ENCODE results near the gene MAP2K5. TPM values are rescaled to one million over a fixed set of nuclear protein-coding genes. Genes with fewer than 3 reads are reported as not detected.

Gene MAP2K5
- polyA plus RNA-seq, 2 of the 4 experiments (the other 2 are of a cell fraction) = 7.8 to 11.0 TPM

DNA sequence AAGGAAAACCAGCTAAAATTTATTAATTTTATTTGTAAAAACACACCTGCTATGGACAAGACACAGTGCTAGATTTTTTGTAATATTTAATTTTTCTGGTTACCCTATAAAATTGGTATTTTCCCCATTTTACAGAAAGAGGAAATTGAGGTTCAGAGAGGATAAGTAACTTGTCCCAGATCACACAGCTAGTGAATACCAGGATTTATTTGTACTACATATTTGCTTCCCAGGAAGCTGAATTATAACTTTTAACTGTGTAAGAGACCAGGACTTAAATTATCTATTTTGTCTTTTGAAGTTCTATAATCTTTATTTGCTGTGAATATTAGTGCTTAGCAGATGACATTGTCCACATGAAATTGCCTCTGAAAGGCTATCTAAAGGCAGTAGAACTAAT lies 49.7 kb downstream of the MAP2K5 start:
- no peak overlapping the region for H3K4me2 ChIP-seq
- ChIA-PET POLR2A (interaction anchor here (0.6 kb wide), 2 partner anchors 41 to 169 kb away, joined by 3 read pairs; no protein-coding TSS in a partner anchor), CTCF (interaction anchor here (1.0 to 1.6 kb wide), 3 partner anchors 19 to 52 kb away, joined by 3 to 4 read pairs (median 3); no protein-coding TSS in a partner anchor)
- ATAC-seq (no peak), DNase-seq (ENCODE audit: low read depth in 1 of 2, low spot score in 1 of 2) (no peak), FAIRE-seq (peak; percentile 78)
- no peak overlapping the region for H3K4me3 ChIP-seq
- TF ChIP-seq EP300 (IDR thresholded peaks at IDR 0.05) (no peak), MAZ (IDR thresholded peaks at IDR 0.05; ENCODE audit: borderline replicate concordance, low read depth, low read length) (no peak), TFCP2L1 (CRISPR knock-in tag; IDR thresholded peaks at IDR 0.05) (no peak), ESRRA (IDR thresholded peaks at IDR 0.05; ENCODE audit: borderline replicate concordance, low read length) (no peak), HOXB5 (CRISPR knock-in tag; IDR thresholded peaks at IDR 0.05) (no peak), E2F6 (IDR thresholded peaks at IDR 0.05; ENCODE audit: borderline replicate concordance, low read depth) (no peak), RNF2 (IDR thresholded peaks at IDR 0.05; ENCODE audit: borderline replicate concordance, low read depth) (no peak), CBX8 (IDR thresholded peaks at IDR 0.05) (no peak), POLR2A (IDR thresholded peaks at IDR 0.05; ENCODE audit: low read length) (no peak), NFE2L2 (conservative IDR thresholded peaks at IDR 0.05; ENCODE audit: low read length) (no peak), SREBF2 (IDR thresholded peaks at IDR 0.05) (no peak), FOSB (CRISPR knock-in tag; IDR thresholded peaks at IDR 0.05) (no peak), ZC3H11A (IDR thresholded peaks at IDR 0.05) (no peak)
- TF ChIP-seq, protein P1, sequence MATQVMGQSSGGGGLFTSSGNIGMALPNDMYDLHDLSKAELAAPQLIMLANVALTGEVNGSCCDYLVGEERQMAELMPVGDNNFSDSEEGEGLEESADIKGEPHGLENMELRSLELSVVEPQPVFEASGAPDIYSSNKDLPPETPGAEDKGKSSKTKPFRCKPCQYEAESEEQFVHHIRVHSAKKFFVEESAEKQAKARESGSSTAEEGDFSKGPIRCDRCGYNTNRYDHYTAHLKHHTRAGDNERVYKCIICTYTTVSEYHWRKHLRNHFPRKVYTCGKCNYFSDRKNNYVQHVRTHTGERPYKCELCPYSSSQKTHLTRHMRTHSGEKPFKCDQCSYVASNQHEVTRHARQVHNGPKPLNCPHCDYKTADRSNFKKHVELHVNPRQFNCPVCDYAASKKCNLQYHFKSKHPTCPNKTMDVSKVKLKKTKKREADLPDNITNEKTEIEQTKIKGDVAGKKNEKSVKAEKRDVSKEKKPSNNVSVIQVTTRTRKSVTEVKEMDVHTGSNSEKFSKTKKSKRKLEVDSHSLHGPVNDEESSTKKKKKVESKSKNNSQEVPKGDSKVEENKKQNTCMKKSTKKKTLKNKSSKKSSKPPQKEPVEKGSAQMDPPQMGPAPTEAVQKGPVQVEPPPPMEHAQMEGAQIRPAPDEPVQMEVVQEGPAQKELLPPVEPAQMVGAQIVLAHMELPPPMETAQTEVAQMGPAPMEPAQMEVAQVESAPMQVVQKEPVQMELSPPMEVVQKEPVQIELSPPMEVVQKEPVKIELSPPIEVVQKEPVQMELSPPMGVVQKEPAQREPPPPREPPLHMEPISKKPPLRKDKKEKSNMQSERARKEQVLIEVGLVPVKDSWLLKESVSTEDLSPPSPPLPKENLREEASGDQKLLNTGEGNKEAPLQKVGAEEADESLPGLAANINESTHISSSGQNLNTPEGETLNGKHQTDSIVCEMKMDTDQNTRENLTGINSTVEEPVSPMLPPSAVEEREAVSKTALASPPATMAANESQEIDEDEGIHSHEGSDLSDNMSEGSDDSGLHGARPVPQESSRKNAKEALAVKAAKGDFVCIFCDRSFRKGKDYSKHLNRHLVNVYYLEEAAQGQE (IDR thresholded peaks at IDR 0.05) = no peak
- H3K4me1 ChIP-seq = no peaks in the 10 kb centered on the region
- H3K27ac ChIP-seq = no peak overlapping the region
- H3K9me3 ChIP-seq = no peaks in the 10 kb centered on the region

GRCh38 chr15:67593562-67593961 lies 51.1 kb downstream of the MAP2K5 start:
- DNase-seq (ENCODE audit: low read depth in 1 of 2, low spot score in 1 of 2) = no peak
- FAIRE-seq = peak; percentile 49
- Histone ChIP-seq H3K27ac (no peak overlapping the region), H3K9me3 (no peaks in the 10 kb centered on the region), H3K4me1 (no peaks in the 10 kb centered on the region), H3K4me3 (no peak overlapping the region), H3K4me2 (no peak overlapping the region)
- TF ChIP-seq, protein P2, sequence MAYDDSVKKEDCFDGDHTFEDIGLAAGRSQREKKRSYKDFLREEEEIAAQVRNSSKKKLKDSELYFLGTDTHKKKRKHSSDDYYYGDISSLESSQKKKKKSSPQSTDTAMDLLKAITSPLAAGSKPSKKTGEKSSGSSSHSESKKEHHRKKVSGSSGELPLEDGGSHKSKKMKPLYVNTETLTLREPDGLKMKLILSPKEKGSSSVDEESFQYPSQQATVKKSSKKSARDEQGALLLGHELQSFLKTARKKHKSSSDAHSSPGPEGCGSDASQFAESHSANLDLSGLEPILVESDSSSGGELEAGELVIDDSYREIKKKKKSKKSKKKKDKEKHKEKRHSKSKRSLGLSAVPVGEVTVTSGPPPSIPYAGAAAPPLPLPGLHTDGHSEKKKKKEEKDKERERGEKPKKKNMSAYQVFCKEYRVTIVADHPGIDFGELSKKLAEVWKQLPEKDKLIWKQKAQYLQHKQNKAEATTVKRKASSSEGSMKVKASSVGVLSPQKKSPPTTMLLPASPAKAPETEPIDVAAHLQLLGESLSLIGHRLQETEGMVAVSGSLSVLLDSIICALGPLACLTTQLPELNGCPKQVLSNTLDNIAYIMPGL (CRISPR knock-in tag; IDR thresholded peaks at IDR 0.05; ENCODE audit: borderline replicate concordance) = no peak
- TF ChIP-seq RAD21 (conservative IDR thresholded peaks at IDR 0.05 in 1 of 2, IDR thresholded peaks at IDR 0.05 in 1 of 2) (no peak), TFCP2L1 (CRISPR knock-in tag; IDR thresholded peaks at IDR 0.05) (no peak), MYC (IDR thresholded peaks at IDR 0.05; ENCODE audit: borderline replicate concordance, low read length) (no peak), NPAS2 (CRISPR knock-in tag; IDR thresholded peaks at IDR 0.05; ENCODE audit: borderline replicate concordance) (no peak), EP300 (IDR thresholded peaks at IDR 0.05) (no peak), NR3C1 (IDR thresholded peaks at IDR 0.05) (no peak), HOXB13 (CRISPR knock-in tag; IDR thresholded peaks at IDR 0.05; ENCODE audit: low read depth) (no peak), CHD4 (IDR thresholded peaks at IDR 0.05; ENCODE audit: borderline replicate concordance) (no peak), NFE2L2 (conservative IDR thresholded peaks at IDR 0.05; ENCODE audit: low read length) (no peak)
- TF ChIP-seq, protein P3, sequence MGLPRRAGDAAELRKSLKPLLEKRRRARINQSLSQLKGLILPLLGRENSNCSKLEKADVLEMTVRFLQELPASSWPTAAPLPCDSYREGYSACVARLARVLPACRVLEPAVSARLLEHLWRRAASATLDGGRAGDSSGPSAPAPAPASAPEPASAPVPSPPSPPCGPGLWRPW (IDR thresholded peaks at IDR 0.05) = no peak
- TF ChIP-seq, protein P4, sequence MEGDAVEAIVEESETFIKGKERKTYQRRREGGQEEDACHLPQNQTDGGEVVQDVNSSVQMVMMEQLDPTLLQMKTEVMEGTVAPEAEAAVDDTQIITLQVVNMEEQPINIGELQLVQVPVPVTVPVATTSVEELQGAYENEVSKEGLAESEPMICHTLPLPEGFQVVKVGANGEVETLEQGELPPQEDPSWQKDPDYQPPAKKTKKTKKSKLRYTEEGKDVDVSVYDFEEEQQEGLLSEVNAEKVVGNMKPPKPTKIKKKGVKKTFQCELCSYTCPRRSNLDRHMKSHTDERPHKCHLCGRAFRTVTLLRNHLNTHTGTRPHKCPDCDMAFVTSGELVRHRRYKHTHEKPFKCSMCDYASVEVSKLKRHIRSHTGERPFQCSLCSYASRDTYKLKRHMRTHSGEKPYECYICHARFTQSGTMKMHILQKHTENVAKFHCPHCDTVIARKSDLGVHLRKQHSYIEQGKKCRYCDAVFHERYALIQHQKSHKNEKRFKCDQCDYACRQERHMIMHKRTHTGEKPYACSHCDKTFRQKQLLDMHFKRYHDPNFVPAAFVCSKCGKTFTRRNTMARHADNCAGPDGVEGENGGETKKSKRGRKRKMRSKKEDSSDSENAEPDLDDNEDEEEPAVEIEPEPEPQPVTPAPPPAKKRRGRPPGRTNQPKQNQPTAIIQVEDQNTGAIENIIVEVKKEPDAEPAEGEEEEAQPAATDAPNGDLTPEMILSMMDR (IDR thresholded peaks at IDR 0.05) = no peak
- 0 out of 6 replicates have a peak, but pooled peaks of 1 of the 2 experiments have one; percentile 13 for ATAC-seq
- 94% methylated on average over 6 of the region's 6 CpGs for WGBS (ENCODE audit: missing lambda C conversion rate)
- POLR2A ChIA-PET = no interaction called here
- CTCF ChIA-PET = interaction anchor here (1.5 kb wide), 1 partner anchor 20 kb away, joined by 3 read pairs; no protein-coding TSS in a partner anchor
